KOPT-K1 (cell line): Measurements from ENCODE around the gene OBI1.

Source experiments
- H3K27ac ChIP-seq: fragments of 200-600 bp; sonication (generic); 2 replicates; pipeline ENCODE4 v1.5.1; 2016; ENCODE audit warnings: antibody characterized with exemption, mild to moderate bottlenecking, low read depth, low read length; ENCODE audit not compliant: poor library complexity, severe bottlenecking
- H3K36me3 ChIP-seq: fragments of 200-600 bp; sonication (generic); 2 replicates; pipeline ENCODE4 v1.5.1; 2017; ENCODE audit warnings: antibody characterized with exemption, mild to moderate bottlenecking, low read length, moderate library complexity; ENCODE audit not compliant: insufficient read depth
- H3K9me3 ChIP-seq: fragments of 200-600 bp; sonication (generic); 2 replicates; pipeline ENCODE4 v1.5.1; 2017; ENCODE audit warnings: antibody characterized with exemption, low read length, mild to moderate bottlenecking; ENCODE audit not compliant: insufficient read depth, poor library complexity, severe bottlenecking

OBI1 gene, protein sequence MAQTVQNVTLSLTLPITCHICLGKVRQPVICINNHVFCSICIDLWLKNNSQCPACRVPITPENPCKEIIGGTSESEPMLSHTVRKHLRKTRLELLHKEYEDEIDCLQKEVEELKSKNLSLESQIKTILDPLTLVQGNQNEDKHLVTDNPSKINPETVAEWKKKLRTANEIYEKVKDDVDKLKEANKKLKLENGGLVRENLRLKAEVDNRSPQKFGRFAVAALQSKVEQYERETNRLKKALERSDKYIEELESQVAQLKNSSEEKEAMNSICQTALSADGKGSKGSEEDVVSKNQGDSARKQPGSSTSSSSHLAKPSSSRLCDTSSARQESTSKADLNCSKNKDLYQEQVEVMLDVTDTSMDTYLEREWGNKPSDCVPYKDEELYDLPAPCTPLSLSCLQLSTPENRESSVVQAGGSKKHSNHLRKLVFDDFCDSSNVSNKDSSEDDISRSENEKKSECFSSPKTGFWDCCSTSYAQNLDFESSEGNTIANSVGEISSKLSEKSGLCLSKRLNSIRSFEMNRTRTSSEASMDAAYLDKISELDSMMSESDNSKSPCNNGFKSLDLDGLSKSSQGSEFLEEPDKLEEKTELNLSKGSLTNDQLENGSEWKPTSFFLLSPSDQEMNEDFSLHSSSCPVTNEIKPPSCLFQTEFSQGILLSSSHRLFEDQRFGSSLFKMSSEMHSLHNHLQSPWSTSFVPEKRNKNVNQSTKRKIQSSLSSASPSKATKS

GRCh38 chr13:78658630-78659449, at the start of gene OBI1:
TSS of gene OBI1 (minus strand) at chr13:78659155. CDS start at chr13:78659120, 35 bp downstream.
- no peaks in the 10 kb centered on the region for H3K9me3 ChIP-seq
- peaks cover 14% of the 10 kb centered on the region for H3K36me3 ChIP-seq
- H3K27ac ChIP-seq, result peak within 1 kb of the TSS; percentile 79

DNA sequence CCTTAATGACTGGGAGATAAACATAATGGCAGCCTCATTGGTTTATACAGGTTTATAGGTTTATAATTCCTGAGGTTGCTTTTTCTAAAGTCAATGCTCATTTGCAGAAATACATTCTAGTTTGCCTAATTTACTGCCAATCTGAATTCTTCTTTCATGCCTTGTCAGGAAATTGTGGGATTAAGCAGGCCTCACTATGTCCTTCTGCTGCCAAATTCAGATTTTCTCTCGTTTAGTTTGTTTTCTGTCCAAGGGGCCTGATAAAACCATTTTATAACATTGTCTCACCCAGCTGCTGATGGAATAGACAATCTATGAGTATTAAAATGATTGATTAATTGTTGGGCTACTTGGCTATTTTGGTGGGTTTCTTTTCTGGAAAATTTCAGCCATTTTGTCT, 42.4 kb upstream of the OBI1 start:
- Histone ChIP-seq H3K9me3 (no peaks in the 10 kb centered on the region), H3K36me3 (no peaks in the 10 kb centered on the region), H3K27ac (no peak overlapping the region)

- Histone ChIP-seq H3K36me3 (no peaks in the 10 kb centered on the region), H3K9me3 (no peaks in the 10 kb centered on the region), H3K27ac (no peak overlapping the region)
Observed at GRCh38 chr13:78700121-78700910, 41.4 kb upstream of the OBI1 start.

DNA sequence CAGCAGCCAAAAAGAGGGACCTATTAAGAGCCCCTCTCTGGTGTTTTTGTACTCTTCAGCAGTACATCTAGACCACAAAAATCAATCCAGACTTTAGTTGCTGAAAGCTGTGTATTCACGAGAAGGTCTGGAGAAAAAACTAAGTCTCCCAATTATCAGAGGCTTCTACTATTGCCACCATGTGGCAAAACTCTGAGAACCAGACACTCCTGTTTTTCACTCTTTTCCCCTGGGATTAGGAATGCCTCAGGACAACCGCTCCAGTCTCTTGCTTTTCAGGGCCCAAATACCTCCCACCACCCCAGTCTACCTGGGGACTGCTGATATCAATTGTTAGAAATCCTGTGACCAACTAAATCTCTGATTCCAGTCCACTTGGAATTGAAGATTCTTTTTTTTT, 30.1 kb upstream of the OBI1 start:
- Histone ChIP-seq H3K9me3 (no peaks in the 10 kb centered on the region), H3K36me3 (no peaks in the 10 kb centered on the region), H3K27ac (no peak overlapping the region)

DNA sequence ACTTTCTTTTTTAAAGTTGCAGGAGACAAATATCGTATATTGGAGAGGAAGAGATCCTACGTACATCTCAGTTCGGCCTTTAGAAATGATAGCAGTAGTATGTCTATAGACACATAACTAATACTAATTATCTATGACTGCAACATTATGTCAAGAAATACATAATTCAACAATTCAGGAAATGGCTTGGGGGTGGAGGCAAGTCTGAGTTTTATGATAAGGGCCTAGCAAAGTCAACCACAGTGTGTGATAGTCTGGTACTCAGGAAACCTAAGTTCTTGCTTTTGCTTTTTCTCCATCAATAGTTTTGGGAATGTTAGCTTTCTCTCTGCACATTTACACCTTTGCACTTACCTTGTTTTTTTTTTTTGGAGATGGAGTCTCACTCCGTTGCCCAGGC, 27.5 kb upstream of the OBI1 start:
- H3K27ac ChIP-seq, result no peak overlapping the region

GRCh38 chr13:78680576-78681350, 21.8 kb upstream of the OBI1 start:
- Histone ChIP-seq H3K9me3 (no peaks in the 10 kb centered on the region), H3K27ac (no peak overlapping the region)

More for the DNA sequence above, 27.5 kb upstream of the OBI1 start:
- no peaks in the 10 kb centered on the region for H3K9me3 ChIP-seq
- H3K36me3 ChIP-seq, result no peaks in the 10 kb centered on the region

GRCh38 chr13:78680115-78680561, 21.2 kb upstream of the OBI1 start:
- Histone ChIP-seq H3K9me3 (no peaks in the 10 kb centered on the region), H3K36me3 (no peaks in the 10 kb centered on the region), H3K27ac (no peak overlapping the region)

More at GRCh38 chr13:78680576-78681350, 21.8 kb upstream of the OBI1 start:
- H3K36me3 ChIP-seq, result no peaks in the 10 kb centered on the region

DNA sequence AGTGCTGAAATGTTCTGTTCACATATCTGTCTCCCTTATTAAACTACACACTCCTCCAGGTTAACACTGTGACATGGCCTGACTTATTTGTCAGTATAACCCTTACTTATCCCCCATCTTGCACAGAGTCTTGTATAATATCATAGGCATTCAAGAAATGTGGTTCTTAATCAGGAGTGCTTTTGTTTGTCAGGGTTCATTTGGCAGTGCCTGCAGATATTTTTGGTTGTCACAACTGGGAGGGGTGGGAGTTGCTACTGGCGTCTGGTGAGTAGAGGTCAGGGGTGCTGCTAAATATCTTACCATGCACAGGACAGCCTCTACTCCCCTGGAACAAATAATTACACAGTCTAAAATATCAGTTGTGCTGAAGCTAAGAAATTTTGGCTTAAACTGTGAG, 20.4 kb upstream of the OBI1 start:
- Histone ChIP-seq H3K9me3 (no peaks in the 10 kb centered on the region), H3K27ac (no peak overlapping the region), H3K36me3 (no peaks in the 10 kb centered on the region)

DNA sequence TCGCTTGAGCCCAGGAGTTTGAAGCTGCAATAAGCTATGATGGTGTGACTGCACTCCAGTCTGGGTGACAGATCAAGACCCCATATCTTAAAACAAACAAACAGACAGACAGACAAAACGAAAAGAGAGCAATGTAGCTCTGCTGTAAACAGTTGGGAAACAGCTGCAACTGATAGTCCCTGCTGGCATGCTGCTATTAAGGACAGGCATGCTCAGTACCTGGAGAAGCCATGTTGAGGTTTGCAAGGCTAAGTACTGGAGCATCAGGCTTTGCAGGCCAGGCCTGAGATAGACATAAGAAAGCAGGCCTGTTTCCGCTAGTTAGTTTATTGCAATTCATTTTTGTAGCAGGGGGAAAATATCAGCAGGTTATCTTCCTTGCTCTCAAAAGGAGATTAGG, 16.2 kb upstream of the OBI1 start:
- Histone ChIP-seq H3K36me3 (no peaks in the 10 kb centered on the region), H3K27ac (no peak overlapping the region), H3K9me3 (no peaks in the 10 kb centered on the region)

GRCh38 chr13:78674638-78675037, 15.7 kb upstream of the OBI1 start:
- H3K9me3 ChIP-seq, result no peaks in the 10 kb centered on the region
- H3K36me3 ChIP-seq, result no peaks in the 10 kb centered on the region

GRCh38 chr13:78662467-78662866, 3.5 kb upstream of the OBI1 start:
- Histone ChIP-seq H3K27ac (no peak overlapping the region), H3K9me3 (no peaks in the 10 kb centered on the region), H3K36me3 (no peaks in the 10 kb centered on the region)

More at GRCh38 chr13:78674638-78675037, 15.7 kb upstream of the OBI1 start:
- H3K27ac ChIP-seq, result no peak overlapping the region

- H3K9me3 ChIP-seq, result no peaks in the 10 kb centered on the region
- no peak overlapping the region for H3K27ac ChIP-seq
- H3K36me3 ChIP-seq, result peaks cover 9% of the 10 kb centered on the region
Observed at GRCh38 chr13:78660495-78660857, 1.5 kb upstream of the OBI1 start.

DNA sequence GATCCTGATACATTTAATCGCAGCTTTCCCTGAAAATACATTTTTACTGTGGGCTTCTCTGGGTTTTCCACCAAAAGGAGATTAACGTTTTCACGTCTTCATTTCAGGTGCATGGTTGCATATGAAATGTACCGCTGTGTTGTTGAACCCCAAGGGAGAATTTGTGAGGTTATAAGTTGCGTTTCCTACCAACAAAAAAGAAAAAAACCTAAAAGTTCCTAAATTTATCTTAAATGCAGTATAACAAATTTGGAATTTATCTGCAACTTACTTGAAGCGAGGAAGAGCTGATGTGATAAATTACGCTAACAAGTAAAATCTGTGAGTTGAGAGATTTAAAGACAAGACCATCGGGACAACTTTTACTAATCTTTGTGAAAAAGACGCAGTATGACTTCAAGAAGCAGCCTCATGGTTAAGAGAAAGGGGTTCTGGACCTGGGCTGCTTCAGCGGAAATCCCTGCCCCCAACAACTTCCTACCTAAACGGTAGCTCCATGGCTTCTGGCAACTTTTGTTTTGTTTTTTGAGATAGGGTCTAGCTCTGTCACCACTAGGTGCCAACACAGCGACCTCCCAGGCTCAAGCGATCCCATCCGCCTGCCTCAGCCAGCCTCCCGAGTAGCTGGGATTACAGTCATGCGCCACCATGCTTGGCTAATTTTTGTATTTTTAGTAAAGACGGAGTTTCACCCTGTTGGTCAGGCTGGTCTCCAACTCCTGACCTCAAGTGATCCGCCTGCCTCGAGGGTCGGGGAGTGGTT, 958 bp upstream of the OBI1 start:
- H3K36me3 ChIP-seq, result peaks cover 14% of the 10 kb centered on the region

More for the DNA sequence above, 958 bp upstream of the OBI1 start:
- Histone ChIP-seq H3K9me3 (no peaks in the 10 kb centered on the region), H3K27ac (no peak overlapping the region)
